ENCODE measurements around the gene SPON1.

SPON1 gene

GRCh38 chr11:14237444-14237961, 275.0 kb downstream of the SPON1 start:
- TF ChIP-seq, protein P1, sequence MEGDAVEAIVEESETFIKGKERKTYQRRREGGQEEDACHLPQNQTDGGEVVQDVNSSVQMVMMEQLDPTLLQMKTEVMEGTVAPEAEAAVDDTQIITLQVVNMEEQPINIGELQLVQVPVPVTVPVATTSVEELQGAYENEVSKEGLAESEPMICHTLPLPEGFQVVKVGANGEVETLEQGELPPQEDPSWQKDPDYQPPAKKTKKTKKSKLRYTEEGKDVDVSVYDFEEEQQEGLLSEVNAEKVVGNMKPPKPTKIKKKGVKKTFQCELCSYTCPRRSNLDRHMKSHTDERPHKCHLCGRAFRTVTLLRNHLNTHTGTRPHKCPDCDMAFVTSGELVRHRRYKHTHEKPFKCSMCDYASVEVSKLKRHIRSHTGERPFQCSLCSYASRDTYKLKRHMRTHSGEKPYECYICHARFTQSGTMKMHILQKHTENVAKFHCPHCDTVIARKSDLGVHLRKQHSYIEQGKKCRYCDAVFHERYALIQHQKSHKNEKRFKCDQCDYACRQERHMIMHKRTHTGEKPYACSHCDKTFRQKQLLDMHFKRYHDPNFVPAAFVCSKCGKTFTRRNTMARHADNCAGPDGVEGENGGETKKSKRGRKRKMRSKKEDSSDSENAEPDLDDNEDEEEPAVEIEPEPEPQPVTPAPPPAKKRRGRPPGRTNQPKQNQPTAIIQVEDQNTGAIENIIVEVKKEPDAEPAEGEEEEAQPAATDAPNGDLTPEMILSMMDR (IDR thresholded peaks at IDR 0.05; ENCODE audit: borderline replicate concordance, control extremely low read depth, extremely low read depth, insufficient read depth, missing control alignments) = no peak
- in situ Hi-C loops (cut with MboI; ENCODE audit: low sequenced_read_pairs, unreplicated experiment) = no loop called here
- DNase-seq (ENCODE audit: low spot score) = peak; percentile 62

DNA sequence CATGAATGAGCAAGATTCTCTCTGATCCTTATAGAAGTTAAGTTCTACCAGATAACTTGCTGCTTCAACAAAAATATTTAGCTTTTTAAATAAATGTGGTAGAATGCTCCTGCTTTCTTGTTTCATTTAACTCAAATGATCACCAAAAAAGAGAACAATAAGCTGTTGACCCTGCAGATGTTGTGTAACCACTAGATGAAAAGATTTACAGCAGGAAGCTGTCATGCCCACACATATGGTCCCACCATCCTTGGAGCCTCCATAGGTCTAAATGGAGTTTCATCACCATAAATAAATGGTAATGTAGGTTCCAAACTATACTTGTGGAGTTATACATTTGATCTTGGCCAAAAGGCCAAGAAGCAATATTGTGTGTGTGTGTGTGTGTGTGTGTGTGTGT, 277.7 kb downstream of the SPON1 start:
- TF ChIP-seq, protein P1 (IDR thresholded peaks at IDR 0.05; ENCODE audit: borderline replicate concordance, control extremely low read depth, extremely low read depth, insufficient read depth, missing control alignments) = no peak
- in situ Hi-C loops (cut with MboI; ENCODE audit: low sequenced_read_pairs, unreplicated experiment) = loop anchor here (10.0 kb wide), 1 partner anchor 465 kb away; no protein-coding TSS in a partner anchor

GRCh38 chr11:14240951-14241350, 278.4 kb downstream of the SPON1 start:
- TF ChIP-seq, protein P1 (IDR thresholded peaks at IDR 0.05; ENCODE audit: borderline replicate concordance, control extremely low read depth, extremely low read depth, insufficient read depth, missing control alignments) = no peak
- in situ Hi-C loops (cut with MboI; ENCODE audit: low sequenced_read_pairs, unreplicated experiment) = loop anchor here (10.0 kb wide), 1 partner anchor 466 kb away; no protein-coding TSS in a partner anchor
- DNase-seq (ENCODE audit: low spot score) = no peak

More for the DNA sequence above, 277.7 kb downstream of the SPON1 start:
- DNase-seq (ENCODE audit: low spot score) = no peak

GRCh38 chr11:14242187-14242586, 279.7 kb downstream of the SPON1 start:
- in situ Hi-C loops (cut with MboI; ENCODE audit: low sequenced_read_pairs, unreplicated experiment) = loop anchor here (10.0 kb wide), 1 partner anchor 467 kb away; no protein-coding TSS in a partner anchor
- DNase-seq (ENCODE audit: low spot score) = no peak
- TF ChIP-seq, protein P1 (IDR thresholded peaks at IDR 0.05; ENCODE audit: borderline replicate concordance, control extremely low read depth, extremely low read depth, insufficient read depth, missing control alignments) = no peak

DNA sequence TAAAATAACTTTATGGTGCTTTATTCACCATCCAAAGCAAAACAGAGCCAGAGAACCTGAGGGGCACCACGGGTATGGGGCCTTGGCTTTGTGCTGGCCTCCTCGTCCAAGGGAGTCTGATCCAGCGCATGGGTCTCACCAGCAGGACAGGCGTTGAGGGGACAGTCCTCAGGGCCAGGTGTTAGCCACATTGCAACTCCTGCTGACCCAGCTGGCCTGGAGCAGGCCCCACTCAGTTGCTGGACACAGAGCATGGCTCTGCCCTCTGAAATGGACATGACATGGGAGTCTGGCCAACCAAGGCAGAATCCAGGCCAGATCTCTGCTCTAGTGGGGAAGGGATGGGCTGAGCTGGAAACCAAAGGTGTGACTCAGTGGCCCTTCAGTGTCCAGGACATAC, 280.2 kb downstream of the SPON1 start:
- TF ChIP-seq, protein P1 (IDR thresholded peaks at IDR 0.05; ENCODE audit: borderline replicate concordance, control extremely low read depth, extremely low read depth, insufficient read depth, missing control alignments) = no peak
- in situ Hi-C loops (cut with MboI; ENCODE audit: low sequenced_read_pairs, unreplicated experiment) = loop anchor here (10.0 kb wide), 1 partner anchor 468 kb away; no protein-coding TSS in a partner anchor
- no peak for DNase-seq (ENCODE audit: low spot score)

- no peak for DNase-seq (ENCODE audit: low spot score)
- in situ Hi-C loops (cut with MboI; ENCODE audit: low sequenced_read_pairs, unreplicated experiment) = loop anchor here (5.0 to 10.0 kb wide), 2 partner anchors 288 to 470 kb away; no protein-coding TSS in a partner anchor
- TF ChIP-seq, protein P1 (IDR thresholded peaks at IDR 0.05; ENCODE audit: borderline replicate concordance, control extremely low read depth, extremely low read depth, insufficient read depth, missing control alignments) = no peak
Measured at GRCh38 chr11:14244926-14245325, 282.4 kb downstream of the SPON1 start.

Measured in GM13976 (cell line).